Astrocyte (in vitro differentiated cells and primary cell): Measurements from ENCODE around the gene ECHS1. TPM values are rescaled to one million over a fixed set of nuclear protein-coding genes. Genes with fewer than 3 reads are reported as not detected.

Experiments used
- DNase-seq: peaks from one replicate; pipeline ENCODE4 v3.0.0-alpha.2; 2010; ENCODE audit warnings: low read depth
- FAIRE-seq: peaks from 2 replicates; lab custom pipeline; 2011; peaks lifted over from hg19 to GRCh38; lab: Jason Lieb, UNC
- H2AFZ ChIP-seq: 2 replicates; pipeline ENCODE4 v1.6.0; 2012; ENCODE audit warnings: low read depth, low read length, inconsistent platforms
- H3K27ac ChIP-seq: 2 replicates; pipeline ENCODE4 v1.5.1; 2011; ENCODE audit warnings: low read depth, low read length, inconsistent platforms
- H3K27me3 ChIP-seq: 2 replicates; pipeline ENCODE4 v1.6.0; 2011; ENCODE audit warnings: low read length, inconsistent platforms; ENCODE audit not compliant: insufficient read depth
- H3K36me3 ChIP-seq: 2 replicates; pipeline ENCODE4 v1.5.1; 2011; ENCODE audit warnings: low read length, inconsistent platforms; ENCODE audit not compliant: insufficient read depth
- H3K4me1 ChIP-seq: 2 replicates; pipeline ENCODE4 v1.5.1; 2011; ENCODE audit warnings: low read length, inconsistent platforms; ENCODE audit not compliant: insufficient read depth
- H3K4me2 ChIP-seq: 2 replicates; pipeline ENCODE4 v1.6.0; 2012; ENCODE audit warnings: low read length, inconsistent platforms
- H3K4me3 ChIP-seq: 2 replicates; pipeline ENCODE4 v1.5.1; 2011; ENCODE audit warnings: low read depth, mild to moderate bottlenecking, low read length, inconsistent platforms; ENCODE audit not compliant: insufficient read depth
- H3K79me2 ChIP-seq: 2 replicates; pipeline ENCODE4 v1.6.0; 2012; ENCODE audit warnings: mild to moderate bottlenecking, low read length, inconsistent platforms; ENCODE audit not compliant: insufficient read depth
- H3K9ac ChIP-seq: 2 replicates; pipeline ENCODE4 v1.6.0; 2012; ENCODE audit warnings: mild to moderate bottlenecking, low read length, inconsistent platforms
- H3K9me3 ChIP-seq: 2 replicates; pipeline ENCODE4 v1.5.1; 2012; ENCODE audit warnings: low read depth, mild to moderate bottlenecking, low read length, inconsistent platforms; ENCODE audit not compliant: insufficient read depth
- H4K20me1 ChIP-seq: 2 replicates; pipeline ENCODE4 v1.6.0; 2012; ENCODE audit warnings: low read length, inconsistent platforms; ENCODE audit not compliant: insufficient read depth
- H3K27ac Mint-ChIP-seq: one replicate; pipeline ENCODE4 v1.8.0; 2021; ENCODE audit warnings: mild to moderate bottlenecking, mixed read lengths; ENCODE audit not compliant: unreplicated experiment
- H3K27me3 Mint-ChIP-seq: one replicate; pipeline ENCODE4 v1.8.0; 2021; ENCODE audit warnings: low read depth, mixed read lengths; ENCODE audit not compliant: unreplicated experiment
- H3K36me3 Mint-ChIP-seq: one replicate; pipeline ENCODE4 v1.8.0; 2021; ENCODE audit warnings: low read depth, mixed read lengths; ENCODE audit not compliant: unreplicated experiment
- H3K4me1 Mint-ChIP-seq: one replicate; pipeline ENCODE4 v1.8.0; 2021; ENCODE audit warnings: low read depth, mixed read lengths; ENCODE audit not compliant: unreplicated experiment
- H3K4me3 Mint-ChIP-seq: one replicate; pipeline ENCODE4 v1.8.0; 2021; ENCODE audit warnings: mild to moderate bottlenecking, moderate library complexity, mixed read lengths; ENCODE audit not compliant: unreplicated experiment
- H3K9me3 Mint-ChIP-seq: one replicate; pipeline ENCODE4 v1.8.0; 2021; ENCODE audit warnings: mild to moderate bottlenecking, mixed read lengths; ENCODE audit not compliant: unreplicated experiment
- CTCF ChIP-seq: IDR thresholded peaks from 2 replicates; pipeline ENCODE4 v1.5.1; 2011; ENCODE audit warnings: low read depth, mild to moderate bottlenecking, inconsistent platforms, low read length, moderate library complexity; ENCODE audit not compliant: insufficient read depth
- EZH2 ChIP-seq: IDR thresholded peaks from 2 replicates; pipeline ENCODE4 v1.6.1; 2012; ENCODE audit warnings: mild to moderate bottlenecking, low read length, inconsistent platforms; ENCODE audit not compliant: insufficient read depth
- total RNA-seq: library from RNA; stranded (reverse); gene quantifications from 2 replicates; pipeline ENCODE4 v1.2.1, GENCODE V29; 2021

ECHS1 gene
- total RNA-seq, 1 donor from 2014 or later: 90.9 TPM

DNA sequence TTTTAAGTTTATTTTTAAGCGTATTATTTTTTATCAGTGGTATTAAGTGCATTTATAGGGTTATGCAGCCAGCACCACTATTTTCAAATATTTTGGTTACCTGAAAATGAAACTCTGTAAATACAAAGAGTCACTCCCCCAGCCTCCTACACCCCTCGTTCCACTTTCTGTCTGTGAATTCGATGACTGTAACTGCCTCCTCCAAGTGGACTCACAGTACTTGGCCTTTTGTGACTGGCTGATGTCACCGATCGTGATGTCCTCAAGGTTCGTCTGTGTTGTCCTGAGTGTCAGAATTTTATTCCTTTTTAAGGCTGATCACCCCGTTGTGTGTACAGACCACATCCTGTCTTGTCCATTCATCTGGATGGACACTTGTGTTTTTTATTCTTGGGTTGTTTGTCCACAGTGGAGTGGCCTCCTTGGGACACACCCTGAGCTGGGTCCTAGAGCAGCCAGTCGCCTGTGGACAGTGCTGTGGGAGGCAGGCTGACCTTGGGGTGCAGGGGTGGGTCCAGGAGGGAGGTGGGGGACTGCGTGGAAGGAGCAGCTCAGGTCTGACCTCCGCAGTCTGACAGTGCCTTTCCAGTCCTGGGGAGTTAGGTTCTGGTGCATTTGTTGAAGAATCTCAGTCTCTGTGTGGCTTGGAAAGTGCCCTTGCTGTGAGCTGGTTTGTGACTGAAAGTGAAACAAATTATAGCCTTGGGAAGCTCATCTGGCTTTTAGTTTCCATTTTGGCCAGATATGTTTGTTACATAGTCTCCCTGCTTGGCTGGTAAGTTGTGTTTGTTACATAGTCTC is 27.7 kb upstream of the ECHS1 start:
- no peaks in the 10 kb centered on the region for H3K27me3 ChIP-seq
- peaks cover 52% of the 10 kb centered on the region for H3K79me2 ChIP-seq
- H4K20me1 ChIP-seq: peaks cover 15% of the 10 kb centered on the region
- DNase-seq (no peak), FAIRE-seq (no peak)
- no peaks in the 10 kb centered on the region for H3K9me3 ChIP-seq
- no peak overlapping the region for H2AFZ ChIP-seq
- no peak overlapping the region for H3K9ac ChIP-seq
- Mint-ChIP-seq H3K4me1 (peaks cover 40% of the 10 kb centered on the region), H3K9me3 (no peaks in the 10 kb centered on the region), H3K27me3 (no peaks in the 10 kb centered on the region), H3K36me3 (peaks cover 23% of the 10 kb centered on the region), H3K4me3 (no peak overlapping the region), H3K27ac (peak overlapping the region; percentile 0)
- no peak overlapping the region for H3K4me2 ChIP-seq
- H3K4me3 ChIP-seq: no peak overlapping the region
- no peak overlapping the region for H3K27ac ChIP-seq
- peaks cover 22% of the 10 kb centered on the region for H3K36me3 ChIP-seq
- H3K4me1 ChIP-seq: peaks cover 7% of the 10 kb centered on the region
- TF ChIP-seq CTCF (no peak), EZH2 (no peak)

- Mint-ChIP-seq H3K36me3 (peaks cover 24% of the 10 kb centered on the region), H3K9me3 (no peaks in the 10 kb centered on the region), H3K4me1 (peaks cover 29% of the 10 kb centered on the region), H3K4me3 (no peak overlapping the region), H3K27me3 (no peaks in the 10 kb centered on the region), H3K27ac (no peak overlapping the region)
- H3K9ac ChIP-seq: no peak overlapping the region
- peaks cover 22% of the 10 kb centered on the region for H3K36me3 ChIP-seq
- H2AFZ ChIP-seq: no peak overlapping the region
- FAIRE-seq: no peak
- H3K27ac ChIP-seq: no peak overlapping the region
- no peaks in the 10 kb centered on the region for H3K27me3 ChIP-seq
- peaks cover 9% of the 10 kb centered on the region for H4K20me1 ChIP-seq
- H3K4me1 ChIP-seq: peaks cover 6% of the 10 kb centered on the region
- H3K79me2 ChIP-seq: peaks cover 63% of the 10 kb centered on the region
- H3K9me3 ChIP-seq: no peaks in the 10 kb centered on the region
- no peak for TF ChIP-seq EZH2
- H3K4me2 ChIP-seq: no peak overlapping the region
- no peak overlapping the region for H3K4me3 ChIP-seq
- DNase-seq: no peak
Observed at GRCh38 chr10:133399123-133399601, 26.0 kb upstream of the ECHS1 start.

DNA sequence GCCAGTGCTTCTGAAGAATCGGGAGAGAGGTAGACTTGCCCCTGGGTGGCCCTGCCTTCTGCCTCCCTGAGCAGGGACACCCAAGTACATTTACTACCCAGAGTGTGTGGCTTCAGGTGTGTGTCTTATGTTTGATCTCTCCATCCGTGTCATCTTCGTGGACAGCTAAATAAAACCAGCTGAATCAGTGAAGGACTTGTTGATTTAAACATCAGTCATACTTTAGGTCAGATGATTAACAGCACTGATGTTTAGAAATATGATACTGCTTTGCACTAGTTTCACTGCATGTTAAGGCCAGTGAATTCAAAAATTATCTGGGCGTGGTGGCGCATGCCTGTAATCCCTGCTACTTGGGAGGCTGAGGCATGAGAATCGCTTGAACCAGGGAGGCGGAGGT is 24.8 kb upstream of the ECHS1 start:
- DNase-seq: no peak
- Histone ChIP-seq H3K4me3 (no peak overlapping the region), H3K36me3 (peaks cover 15% of the 10 kb centered on the region), H3K4me2 (no peak overlapping the region), H3K79me2 (peaks cover 58% of the 10 kb centered on the region), H2AFZ (no peak overlapping the region), H3K9ac (no peak overlapping the region), H4K20me1 (peaks cover 9% of the 10 kb centered on the region), H3K9me3 (no peaks in the 10 kb centered on the region), H3K4me1 (peaks cover 6% of the 10 kb centered on the region), H3K27ac (no peak overlapping the region), H3K27me3 (no peaks in the 10 kb centered on the region)
- TF ChIP-seq CTCF: no peak
- TF ChIP-seq EZH2: no peak
- no peak for FAIRE-seq
- Mint-ChIP-seq H3K9me3 (no peaks in the 10 kb centered on the region), H3K27ac (no peak overlapping the region), H3K27me3 (no peaks in the 10 kb centered on the region), H3K4me1 (peaks cover 26% of the 10 kb centered on the region), H3K36me3 (peaks cover 17% of the 10 kb centered on the region), H3K4me3 (no peak overlapping the region)
